LNCaP clone FGC (cell line): ENCODE results near the gene GGN.
"Not testable (repeated sequence)": the region's sequence is repeated elsewhere in the genome, so short reads cannot be mapped to it uniquely, and the experiment has no call there.

Source experiments
- DNase-seq: peaks from one replicate; pipeline ENCODE4 v3.0.0-alpha.2; 2011; ENCODE audit warnings: low read depth
- H3K4me3 ChIP-seq: 2 replicates; pipeline ENCODE4 v1.5.1; 2011; ENCODE audit warnings: mild to moderate bottlenecking, low read depth, low read length, control low read depth
- CTCF ChIP-seq: IDR thresholded peaks from 2 replicates; pipeline ENCODE4 v1.5.1; 2012; ENCODE audit warnings: mild to moderate bottlenecking; ENCODE audit not compliant: control insufficient read depth, insufficient read depth; ENCODE audit errors: extremely low read depth

Gene GGN

GRCh38 chr19:38429055-38429810 lies 41.4 kb upstream of the GGN start:
- no peak for TF ChIP-seq CTCF
- H3K4me3 ChIP-seq, result no peak overlapping the region
- no peak for DNase-seq

- DNase-seq, H3K4me3 ChIP-seq: not testable (repeated sequence)
Measured at GRCh38 chr19:38427035-38427677, 39.3 kb upstream of the GGN start.

- TF ChIP-seq CTCF, result no peak
- no peak within 1 kb of the TSS for H3K4me3 ChIP-seq
- DNase-seq, result no peak
Measured at GRCh38 chr19:38425810-38426466, 38.1 kb upstream of the GGN start, which contains the start of gene RASGRP4. Gene RASGRP4, minus strand, starts transcription at chr19:38426219. Its CDS starts 128 bp downstream, at chr19:38426091.

GRCh38 chr19:38425222-38425809 lies 37.5 kb upstream of the GGN start:
- no peak overlapping the region for H3K4me3 ChIP-seq
- no peak for DNase-seq
- no peak for TF ChIP-seq CTCF

GRCh38 chr19:38424272-38424671 lies 36.4 kb upstream of the GGN start:
- no peak for TF ChIP-seq CTCF
- no peak for DNase-seq
- no peak overlapping the region for H3K4me3 ChIP-seq

GRCh38 chr19:38422438-38422837 lies 34.6 kb upstream of the GGN start:
- no peak for TF ChIP-seq CTCF
- no peak for DNase-seq
- no peak overlapping the region for H3K4me3 ChIP-seq

GRCh38 chr19:38421856-38422255 lies 34.0 kb upstream of the GGN start:
- no peak overlapping the region for H3K4me3 ChIP-seq
- no peak for DNase-seq
- no peak for TF ChIP-seq CTCF
